ENCODE data around the gene SLC12A1.

SLC12A1 gene

GRCh38 chr15:48177766-48178647, 28.1 kb upstream of the SLC12A1 start, which contains the start of gene MYEF2:
MYEF2 (minus strand) TSS chr15:48178295; CDS start chr15:48178237, 58 bp downstream.
- in situ Hi-C loops (cut with MboI; ENCODE audit: low sequenced_read_pairs, unreplicated experiment), result no loop called here
- peak; percentile 87 for DNase-seq (ENCODE audit: low spot score)
- TF ChIP-seq CTCF (IDR thresholded peaks at IDR 0.05; ENCODE audit: borderline replicate concordance, control extremely low read depth, extremely low read depth, insufficient read depth, missing control alignments), result no peak

- no peak for TF ChIP-seq CTCF (IDR thresholded peaks at IDR 0.05; ENCODE audit: borderline replicate concordance, control extremely low read depth, extremely low read depth, insufficient read depth, missing control alignments)
- DNase-seq (ENCODE audit: low spot score), result no peak
- in situ Hi-C loops (cut with MboI; ENCODE audit: low sequenced_read_pairs, unreplicated experiment), result no loop called here
Observed at GRCh38 chr15:48178648-48178931, 27.5 kb upstream of the SLC12A1 start.

- in situ Hi-C loops (cut with MboI; ENCODE audit: low sequenced_read_pairs, unreplicated experiment), result no loop called here
- DNase-seq (ENCODE audit: low spot score), result no peak
- no peak for TF ChIP-seq CTCF (IDR thresholded peaks at IDR 0.05; ENCODE audit: borderline replicate concordance, control extremely low read depth, extremely low read depth, insufficient read depth, missing control alignments)
Observed at GRCh38 chr15:48182749-48183148, 23.4 kb upstream of the SLC12A1 start.

GRCh38 chr15:48185529-48185928, 20.6 kb upstream of the SLC12A1 start:
- no peak for TF ChIP-seq CTCF (IDR thresholded peaks at IDR 0.05; ENCODE audit: borderline replicate concordance, control extremely low read depth, extremely low read depth, insufficient read depth, missing control alignments)
- DNase-seq (ENCODE audit: low spot score), result no peak
- in situ Hi-C loops (cut with MboI; ENCODE audit: low sequenced_read_pairs, unreplicated experiment), result no loop called here

- in situ Hi-C loops (cut with MboI; ENCODE audit: low sequenced_read_pairs, unreplicated experiment), result no loop called here
- DNase-seq (ENCODE audit: low spot score), result no peak
- no peak for TF ChIP-seq CTCF (IDR thresholded peaks at IDR 0.05; ENCODE audit: borderline replicate concordance, control extremely low read depth, extremely low read depth, insufficient read depth, missing control alignments)
Observed at GRCh38 chr15:48186271-48186670, 19.8 kb upstream of the SLC12A1 start.

- DNase-seq (ENCODE audit: low spot score), result peak; percentile 47
Observed at GRCh38 chr15:48190932-48191573, 15.0 kb upstream of the SLC12A1 start.

More at GRCh38 chr15:48190932-48191573, 15.0 kb upstream of the SLC12A1 start:
- no peak for TF ChIP-seq CTCF (IDR thresholded peaks at IDR 0.05; ENCODE audit: borderline replicate concordance, control extremely low read depth, extremely low read depth, insufficient read depth, missing control alignments)
- in situ Hi-C loops (cut with MboI; ENCODE audit: low sequenced_read_pairs, unreplicated experiment), result no loop called here

All from GM13976 (cell line).